Measurements from ENCODE around the gene ETV6.

The ETV6 gene

DNA sequence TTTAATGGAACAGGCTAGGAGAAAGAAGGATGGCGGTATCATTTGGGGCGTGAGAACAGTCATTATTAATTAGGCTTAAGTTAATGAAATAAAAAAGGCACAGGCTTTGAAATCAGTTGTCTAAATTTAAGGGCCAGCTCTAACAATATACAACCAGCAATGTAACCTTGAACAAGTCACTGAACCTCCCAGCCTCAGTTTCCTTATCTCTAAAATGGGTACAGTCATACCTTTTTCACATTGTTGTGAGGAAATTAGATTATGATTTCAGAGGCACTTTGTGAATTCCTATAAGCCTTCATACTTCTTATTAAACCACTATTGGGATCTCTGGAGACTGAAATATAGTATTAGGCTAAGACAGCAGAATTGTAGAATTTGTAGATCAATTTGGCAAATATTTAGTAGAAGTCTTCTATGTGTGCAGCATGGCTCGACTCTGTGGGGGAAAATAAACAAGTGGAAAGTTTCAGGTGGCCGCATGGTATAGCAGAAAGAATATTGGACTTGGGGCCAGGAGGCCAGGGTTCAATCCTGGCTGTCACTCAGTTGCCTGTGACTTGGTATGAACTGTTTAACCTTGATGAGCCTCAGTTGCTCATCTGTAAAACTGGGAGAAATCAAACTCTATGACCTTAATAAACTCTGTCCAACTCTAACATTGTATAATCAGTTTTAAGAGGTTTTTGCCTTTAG, 117.7 kb downstream of the ETV6 start:
- peaks cover 26% of the 10 kb centered on the region for H4K20me1 ChIP-seq (ENCODE audit: insufficient read depth, low read length, poor library complexity, severe bottlenecking)
- H2AFZ ChIP-seq (ENCODE audit: low read length) = no peak overlapping the region
- H3K9me2 ChIP-seq (replicated peaks; ENCODE audit: low read depth, low read length) = no peaks in the 10 kb centered on the region
- peaks cover 91% of the 10 kb centered on the region for H3K79me2 ChIP-seq (ENCODE audit: insufficient read depth, low read length)
- no peak overlapping the region for H3K4me3 ChIP-seq (ENCODE audit: low read length, poor library complexity, severe bottlenecking)
- H3K9ac ChIP-seq (ENCODE audit: low read depth, low read length, poor library complexity, severe bottlenecking) = no peak overlapping the region
- H3F3A ChIP-seq (ENCODE audit: low read depth) = no peaks in the 10 kb centered on the region
- peaks cover 36% of the 10 kb centered on the region for H3K36me3 ChIP-seq (ENCODE audit: insufficient read depth, low read length)
- H3K4me1 ChIP-seq (ENCODE audit: insufficient read depth, low read length, poor library complexity, severe bottlenecking) = peaks cover 53% of the 10 kb centered on the region
- TF ChIP-seq EZH2phosphoT487 (IDR thresholded peaks at IDR 0.05; ENCODE audit: borderline replicate concordance) = no peak
- TF ChIP-seq, protein P1, sequence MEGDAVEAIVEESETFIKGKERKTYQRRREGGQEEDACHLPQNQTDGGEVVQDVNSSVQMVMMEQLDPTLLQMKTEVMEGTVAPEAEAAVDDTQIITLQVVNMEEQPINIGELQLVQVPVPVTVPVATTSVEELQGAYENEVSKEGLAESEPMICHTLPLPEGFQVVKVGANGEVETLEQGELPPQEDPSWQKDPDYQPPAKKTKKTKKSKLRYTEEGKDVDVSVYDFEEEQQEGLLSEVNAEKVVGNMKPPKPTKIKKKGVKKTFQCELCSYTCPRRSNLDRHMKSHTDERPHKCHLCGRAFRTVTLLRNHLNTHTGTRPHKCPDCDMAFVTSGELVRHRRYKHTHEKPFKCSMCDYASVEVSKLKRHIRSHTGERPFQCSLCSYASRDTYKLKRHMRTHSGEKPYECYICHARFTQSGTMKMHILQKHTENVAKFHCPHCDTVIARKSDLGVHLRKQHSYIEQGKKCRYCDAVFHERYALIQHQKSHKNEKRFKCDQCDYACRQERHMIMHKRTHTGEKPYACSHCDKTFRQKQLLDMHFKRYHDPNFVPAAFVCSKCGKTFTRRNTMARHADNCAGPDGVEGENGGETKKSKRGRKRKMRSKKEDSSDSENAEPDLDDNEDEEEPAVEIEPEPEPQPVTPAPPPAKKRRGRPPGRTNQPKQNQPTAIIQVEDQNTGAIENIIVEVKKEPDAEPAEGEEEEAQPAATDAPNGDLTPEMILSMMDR (conservative IDR thresholded peaks at IDR 0.05; ENCODE audit: low read length) = no peak
- H3K4me2 ChIP-seq (ENCODE audit: low read depth, low read length, poor library complexity, severe bottlenecking) = no peak overlapping the region
- H3K27me3 ChIP-seq (ENCODE audit: insufficient read depth, low read length, poor library complexity, severe bottlenecking) = no peaks in the 10 kb centered on the region
- no peaks in the 10 kb centered on the region for H3K9me3 ChIP-seq (ENCODE audit: insufficient read depth, low read depth, low read length)

DNA sequence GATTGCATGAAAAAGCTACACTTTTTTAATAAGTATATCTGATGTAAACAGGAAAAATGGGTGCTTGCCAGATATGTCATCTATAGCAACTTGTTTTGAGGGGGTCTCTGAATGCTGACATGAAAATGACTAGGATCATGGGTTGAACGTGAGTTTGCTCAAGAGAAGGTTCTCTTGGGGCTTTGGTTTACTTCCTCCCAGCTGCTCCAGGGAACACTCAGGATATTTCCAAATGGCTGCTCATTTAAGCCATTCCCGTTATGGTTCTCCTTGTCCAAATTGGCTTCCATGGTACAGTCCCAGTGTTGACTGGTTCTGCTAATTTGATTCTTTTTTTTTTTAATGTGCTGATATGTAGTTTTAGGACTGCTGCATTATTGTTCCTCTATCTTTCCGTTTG, 118.3 kb downstream of the ETV6 start:
- no peak overlapping the region for H3K4me3 ChIP-seq (ENCODE audit: low read length, poor library complexity, severe bottlenecking)
- H2AFZ ChIP-seq (ENCODE audit: low read length) = no peak overlapping the region
- H3F3A ChIP-seq (ENCODE audit: low read depth) = no peaks in the 10 kb centered on the region
- H3K9ac ChIP-seq (ENCODE audit: low read depth, low read length, poor library complexity, severe bottlenecking) = no peak overlapping the region
- TF ChIP-seq, protein P1 (conservative IDR thresholded peaks at IDR 0.05; ENCODE audit: low read length) = no peak
- TF ChIP-seq EZH2phosphoT487 (IDR thresholded peaks at IDR 0.05; ENCODE audit: borderline replicate concordance) = no peak
- H4K20me1 ChIP-seq (ENCODE audit: insufficient read depth, low read length, poor library complexity, severe bottlenecking) = peaks cover 26% of the 10 kb centered on the region
- peaks cover 53% of the 10 kb centered on the region for H3K4me1 ChIP-seq (ENCODE audit: insufficient read depth, low read length, poor library complexity, severe bottlenecking)
- H3K9me2 ChIP-seq (replicated peaks; ENCODE audit: low read depth, low read length) = no peaks in the 10 kb centered on the region
- no peak overlapping the region for H3K4me2 ChIP-seq (ENCODE audit: low read depth, low read length, poor library complexity, severe bottlenecking)
- peaks cover 36% of the 10 kb centered on the region for H3K36me3 ChIP-seq (ENCODE audit: insufficient read depth, low read length)
- H3K79me2 ChIP-seq (ENCODE audit: insufficient read depth, low read length) = peaks cover 93% of the 10 kb centered on the region
- no peaks in the 10 kb centered on the region for H3K9me3 ChIP-seq (ENCODE audit: insufficient read depth, low read depth, low read length)
- H3K27me3 ChIP-seq (ENCODE audit: insufficient read depth, low read length, poor library complexity, severe bottlenecking) = no peaks in the 10 kb centered on the region

DNA sequence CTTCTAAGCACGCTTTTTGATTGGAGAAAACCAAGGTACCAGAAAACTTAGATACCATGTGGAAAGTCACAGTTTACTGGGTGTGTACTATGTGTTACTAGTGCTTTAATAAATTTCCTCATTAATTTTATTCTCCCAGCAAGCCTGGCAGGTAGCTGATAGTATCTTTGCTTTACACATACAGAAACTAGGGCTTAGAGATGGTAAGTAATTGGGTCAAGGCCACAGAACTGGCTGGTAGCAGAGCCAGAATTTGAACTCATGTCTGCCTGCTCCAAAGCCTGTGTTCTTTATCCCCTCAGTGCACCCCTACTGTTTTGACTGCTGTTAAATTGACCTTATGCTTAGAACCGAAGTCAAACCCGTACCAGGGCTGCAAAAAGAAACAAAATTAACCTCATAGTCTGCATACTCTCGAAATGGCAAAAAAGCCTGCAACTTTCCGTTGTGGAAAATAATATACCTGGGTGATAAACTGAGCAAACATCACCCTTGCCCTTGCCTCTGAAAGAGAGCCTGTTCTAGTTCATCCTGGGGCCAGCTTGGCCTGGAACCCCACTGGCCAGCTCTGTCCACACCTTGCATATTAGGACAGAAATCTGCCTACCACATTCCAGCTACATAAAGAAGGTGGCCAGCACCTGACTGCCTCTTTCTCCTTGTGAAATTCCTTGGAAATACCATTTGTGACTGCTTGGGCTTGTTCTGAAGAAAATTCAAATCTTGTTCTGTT, 118.9 kb downstream of the ETV6 start:
- H3K9me3 ChIP-seq (ENCODE audit: insufficient read depth, low read depth, low read length) = no peaks in the 10 kb centered on the region
- H3K9ac ChIP-seq (ENCODE audit: low read depth, low read length, poor library complexity, severe bottlenecking) = no peak overlapping the region
- peaks cover 36% of the 10 kb centered on the region for H3K36me3 ChIP-seq (ENCODE audit: insufficient read depth, low read length)
- H3K4me3 ChIP-seq (ENCODE audit: low read length, poor library complexity, severe bottlenecking) = no peak overlapping the region
- peaks cover 88% of the 10 kb centered on the region for H3K79me2 ChIP-seq (ENCODE audit: insufficient read depth, low read length)
- H3K9me2 ChIP-seq (replicated peaks; ENCODE audit: low read depth, low read length) = no peaks in the 10 kb centered on the region
- H3K4me1 ChIP-seq (ENCODE audit: insufficient read depth, low read length, poor library complexity, severe bottlenecking) = peaks cover 53% of the 10 kb centered on the region
- no peaks in the 10 kb centered on the region for H3K27me3 ChIP-seq (ENCODE audit: insufficient read depth, low read length, poor library complexity, severe bottlenecking)
- H4K20me1 ChIP-seq (ENCODE audit: insufficient read depth, low read length, poor library complexity, severe bottlenecking) = peaks cover 26% of the 10 kb centered on the region
- TF ChIP-seq EZH2phosphoT487 (IDR thresholded peaks at IDR 0.05; ENCODE audit: borderline replicate concordance) = no peak
- TF ChIP-seq, protein P1 (conservative IDR thresholded peaks at IDR 0.05; ENCODE audit: low read length) = no peak
- H2AFZ ChIP-seq (ENCODE audit: low read length) = no peak overlapping the region
- no peak overlapping the region for H3K4me2 ChIP-seq (ENCODE audit: low read depth, low read length, poor library complexity, severe bottlenecking)
- no peaks in the 10 kb centered on the region for H3F3A ChIP-seq (ENCODE audit: low read depth)
